ENCODE data around the gene CYP1A2. TPM values are rescaled to one million over a fixed set of nuclear protein-coding genes. Genes with fewer than 3 reads are reported as not detected.

CYP1A2 gene
- total RNA-seq, 6 experiments from 2014 or later, result 0.81 to 235 (median 65.0) TPM

DNA sequence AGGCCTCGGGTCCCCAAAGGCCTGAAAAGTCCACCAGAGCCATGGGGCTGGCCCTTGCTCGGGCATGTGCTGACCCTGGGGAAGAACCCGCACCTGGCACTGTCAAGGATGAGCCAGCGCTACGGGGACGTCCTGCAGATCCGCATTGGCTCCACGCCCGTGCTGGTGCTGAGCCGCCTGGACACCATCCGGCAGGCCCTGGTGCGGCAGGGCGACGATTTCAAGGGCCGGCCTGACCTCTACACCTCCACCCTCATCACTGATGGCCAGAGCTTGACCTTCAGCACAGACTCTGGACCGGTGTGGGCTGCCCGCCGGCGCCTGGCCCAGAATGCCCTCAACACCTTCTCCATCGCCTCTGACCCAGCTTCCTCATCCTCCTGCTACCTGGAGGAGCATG, 1.2 kb downstream of the CYP1A2 start:
- Histone ChIP-seq H3K9me3 (no peaks in the 10 kb centered on the region), H3K36me3 (peaks cover 0 to 8% (median 0%) of the 10 kb centered on the region in 4 donors), H3K4me1 (peaks cover 0 to 32% (median 13%) of the 10 kb centered on the region in 4 donors), H3K4me3 (peak overlapping the region in 2 of 3 donors; percentile 42 to 48), H3K27ac (peak overlapping the region in 1 of 3 donors; percentile 42), H3K27me3 (no peaks in the 10 kb centered on the region)
- no peak for TF ChIP-seq POLR2A (IDR thresholded peaks at IDR 0.05)
- no peak for TF ChIP-seq CTCF (IDR thresholded peaks at IDR 0.05)
- DNase-seq, result peak; percentile 86 to 94 (median 92)
- 20% methylated on average over 1 of the region's 20 CpGs for WGBS (ENCODE audit: insufficient coverage, low coverage, low lambda C conversion rate, missing lambda C conversion rate)
- intact Hi-C loops (cut with DNase I), result no loop called here
- ATAC-seq, result peak; percentile 82 to 90 (median 87)

- Histone ChIP-seq H3K27ac (peak overlapping the region in 1 of 3 donors; percentile 13), H3K4me3 (peak overlapping the region in 2 of 3 donors; percentile 42 to 48), H3K4me1 (peaks cover 0 to 32% (median 13%) of the 10 kb centered on the region in 4 donors), H3K27me3 (no peaks in the 10 kb centered on the region), H3K9me3 (no peaks in the 10 kb centered on the region), H3K36me3 (peaks cover 0 to 11% (median 0%) of the 10 kb centered on the region in 4 donors)
- TF ChIP-seq POLR2A (IDR thresholded peaks at IDR 0.05) (no peak), CTCF (IDR thresholded peaks at IDR 0.05) (no peak)
- ATAC-seq, result no peak
- WGBS (ENCODE audit: insufficient coverage, low coverage, low lambda C conversion rate, missing lambda C conversion rate), result 50% methylated on average over 2 of the region's 2 CpGs
- intact Hi-C loops (cut with DNase I), result no loop called here
- no peak for DNase-seq
These were observed 2.1 kb downstream of the CYP1A2 start for GRCh38 chr15:74750751-74751150.

GRCh38 chr15:74752011-74752410, 3.4 kb downstream of the CYP1A2 start:
- no peak for ATAC-seq

DNA sequence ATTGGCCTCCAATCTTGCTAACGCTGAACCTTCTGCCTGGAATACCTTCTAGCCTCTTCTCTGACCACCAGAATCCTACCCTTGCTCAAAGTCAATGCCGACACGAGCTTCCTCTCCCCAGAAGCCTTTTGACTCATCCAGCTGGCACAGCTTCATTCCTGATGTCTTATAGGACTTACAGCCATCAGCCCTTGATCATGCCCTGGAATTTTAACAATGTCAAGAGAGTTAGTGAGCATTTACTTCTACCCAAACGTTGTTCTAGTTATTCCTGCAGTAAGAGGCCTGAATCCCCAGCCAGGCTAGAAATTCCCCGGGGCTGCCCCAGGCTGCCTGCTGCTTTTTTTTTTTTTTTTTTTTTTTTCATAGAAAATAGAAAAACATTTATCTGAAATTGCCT, 3.9 kb downstream of the CYP1A2 start:
- Histone ChIP-seq H3K36me3 (peaks cover 0 to 11% (median 0%) of the 10 kb centered on the region in 4 donors), H3K4me1 (peaks cover 0 to 32% (median 13%) of the 10 kb centered on the region in 4 donors), H3K9me3 (no peaks in the 10 kb centered on the region), H3K4me3 (no peak overlapping the region), H3K27ac (no peak overlapping the region), H3K27me3 (no peaks in the 10 kb centered on the region)
- DNase-seq, result no peak
- intact Hi-C loops (cut with DNase I), result no loop called here
- TF ChIP-seq CTCF (IDR thresholded peaks at IDR 0.05) (no peak), POLR2A (IDR thresholded peaks at IDR 0.05) (no peak)
- 50% methylated on average over 5 of the region's 5 CpGs for WGBS (ENCODE audit: insufficient coverage, low coverage, low lambda C conversion rate, missing lambda C conversion rate)
- no peak for ATAC-seq

More at GRCh38 chr15:74752011-74752410, 3.4 kb downstream of the CYP1A2 start:
- Histone ChIP-seq H3K36me3 (peaks cover 0 to 11% (median 0%) of the 10 kb centered on the region in 4 donors), H3K27me3 (no peaks in the 10 kb centered on the region), H3K4me1 (peaks cover 0 to 32% (median 13%) of the 10 kb centered on the region in 4 donors), H3K9me3 (no peaks in the 10 kb centered on the region), H3K4me3 (peak overlapping the region in 2 of 3 donors; percentile 42 to 48), H3K27ac (no peak overlapping the region)
- intact Hi-C loops (cut with DNase I), result no loop called here
- TF ChIP-seq POLR2A (IDR thresholded peaks at IDR 0.05) (no peak), CTCF (IDR thresholded peaks at IDR 0.05) (no peak)
- DNase-seq, result peak in 1 of 3 donors; percentile 30
- 51% methylated on average over 4 of the region's 8 CpGs for WGBS (ENCODE audit: insufficient coverage, low coverage, low lambda C conversion rate, missing lambda C conversion rate)
